GM12874 (cell line): ENCODE measurements around the gene NXF3.

Experiments
- CTCF ChIP-seq: IDR thresholded peaks from 2 replicates; pipeline ENCODE4 v1.5.1; 2011; ENCODE audit warnings: low read depth, mild to moderate bottlenecking, control low read depth, low read length, moderate library complexity; ENCODE audit not compliant: insufficient read depth

Gene NXF3

GRCh38 chrX:103051260-103051789 lies 41.6 kb downstream of the NXF3 start:
- no peak for TF ChIP-seq CTCF
